ENCODE data around the gene LYPLAL1.

LYPLAL1 gene

DNA sequence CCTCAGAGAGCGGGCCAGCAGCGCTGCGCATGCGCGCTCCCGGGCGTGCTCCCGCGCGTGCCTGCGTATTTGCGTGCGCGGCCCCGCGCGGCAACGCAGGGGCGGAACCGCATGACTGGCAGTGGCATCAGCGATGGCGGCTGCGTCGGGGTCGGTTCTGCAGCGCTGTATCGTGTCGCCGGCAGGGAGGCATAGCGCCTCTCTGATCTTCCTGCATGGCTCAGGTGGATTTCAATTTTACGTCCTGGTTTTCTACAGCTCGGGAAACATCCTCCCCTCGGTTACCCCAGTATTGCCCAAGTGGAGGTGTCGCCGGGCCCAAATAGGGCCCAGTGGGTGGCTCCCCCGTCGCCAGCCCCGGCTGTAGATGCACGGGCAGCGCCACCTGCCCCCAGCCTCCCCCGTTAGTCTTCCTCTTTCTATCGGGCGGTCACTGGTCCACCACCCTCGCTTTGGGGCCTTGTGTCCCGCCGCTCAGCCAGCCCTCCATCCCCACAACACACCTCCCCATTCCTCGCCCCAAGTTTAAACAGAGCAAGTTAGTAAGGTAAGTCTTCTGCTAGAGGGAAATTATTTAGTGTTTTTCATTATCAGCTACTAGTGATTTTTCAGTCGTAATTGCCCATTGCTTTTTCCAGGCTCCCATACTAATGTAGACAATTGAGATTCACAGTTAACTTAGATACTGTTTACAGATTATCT, at the start of gene LYPLAL1:
TSS of gene LYPLAL1 (plus strand) at position 121 of the 702 bp plus-strand sequence. CDS start at position 134, 13 bp downstream.
- DNase-seq (ENCODE audit: low read depth), result peak; percentile 82

DNA sequence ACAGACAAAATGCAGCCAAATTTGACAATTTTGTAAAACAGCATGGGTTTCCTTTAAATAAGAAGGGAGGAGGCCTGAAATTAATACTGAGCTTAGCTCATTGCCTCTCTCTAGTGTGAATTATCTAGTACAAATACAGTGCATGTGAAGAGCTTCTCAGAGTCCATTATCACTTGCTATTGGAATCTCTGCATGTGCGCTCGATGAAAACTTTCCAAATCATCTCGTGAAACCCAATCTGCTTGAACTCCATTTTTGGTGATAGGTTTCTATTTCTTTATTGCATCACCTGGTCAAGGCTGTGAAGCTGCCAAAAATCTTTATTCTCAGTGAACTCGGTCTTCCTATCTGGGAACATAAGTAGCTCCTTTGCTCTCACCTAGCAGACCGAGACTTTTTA, 49.5 kb upstream of the LYPLAL1 start:
- DNase-seq (ENCODE audit: low read depth), result no peak

DNA sequence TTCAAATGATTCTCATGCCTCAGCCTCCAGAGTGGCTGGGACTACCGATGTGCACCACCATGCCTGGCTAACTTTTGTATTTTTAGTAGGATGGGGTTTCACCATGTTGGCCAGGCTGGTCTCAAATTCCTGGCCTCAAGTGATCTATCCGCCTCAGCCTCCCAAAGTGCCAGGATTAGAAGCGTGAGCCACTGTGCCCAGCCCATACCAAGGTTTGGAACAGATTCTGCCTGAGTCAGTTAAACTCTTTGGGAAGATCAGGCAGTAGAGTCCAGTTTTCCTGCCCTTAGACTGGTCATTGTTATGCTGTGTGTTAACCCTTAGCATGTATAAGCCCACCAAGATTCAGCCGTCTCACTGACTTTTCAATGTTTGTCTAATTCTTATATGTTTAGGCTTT, 48.3 kb upstream of the LYPLAL1 start:
- DNase-seq (ENCODE audit: low read depth), result no peak

DNA sequence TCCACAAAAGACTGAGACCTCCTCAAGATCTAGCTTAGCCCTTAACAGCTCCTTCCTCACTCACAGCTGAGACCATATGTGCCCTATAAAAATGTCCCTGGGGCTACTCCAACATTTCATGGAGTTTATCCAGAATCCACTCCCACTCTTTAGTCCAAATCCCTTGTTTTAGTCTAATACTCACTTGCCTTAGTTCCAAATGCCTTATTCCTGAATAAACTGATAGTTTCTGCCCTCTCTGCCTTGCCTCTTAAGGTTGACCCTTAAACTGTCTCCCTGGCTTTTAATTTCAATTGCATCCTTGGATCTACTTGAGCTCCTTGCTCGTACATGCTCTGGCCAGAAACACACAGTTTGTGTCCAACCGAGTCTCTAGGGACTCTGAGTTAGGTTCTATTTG, 47.3 kb upstream of the LYPLAL1 start:
- no peak for DNase-seq (ENCODE audit: low read depth)

DNA sequence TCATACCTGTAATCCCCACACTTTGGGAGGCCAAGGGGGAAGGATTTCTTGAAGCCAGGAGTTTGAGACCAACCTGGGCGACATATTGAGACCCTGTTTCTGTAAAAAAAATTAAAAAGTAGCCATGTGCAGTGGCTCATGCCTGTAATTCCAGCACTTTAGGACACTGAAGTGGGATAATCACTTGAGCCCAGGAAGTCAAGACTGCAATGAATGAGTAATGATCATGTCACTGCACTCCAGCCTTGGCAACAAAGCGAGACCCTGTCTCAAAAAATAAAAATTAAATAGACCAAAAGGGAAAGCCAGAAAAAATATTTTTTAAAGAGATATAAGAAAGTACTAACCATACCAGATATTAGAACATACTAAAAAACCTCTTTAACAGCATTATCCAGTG, 44.7 kb upstream of the LYPLAL1 start:
- no peak for DNase-seq (ENCODE audit: low read depth)

DNA sequence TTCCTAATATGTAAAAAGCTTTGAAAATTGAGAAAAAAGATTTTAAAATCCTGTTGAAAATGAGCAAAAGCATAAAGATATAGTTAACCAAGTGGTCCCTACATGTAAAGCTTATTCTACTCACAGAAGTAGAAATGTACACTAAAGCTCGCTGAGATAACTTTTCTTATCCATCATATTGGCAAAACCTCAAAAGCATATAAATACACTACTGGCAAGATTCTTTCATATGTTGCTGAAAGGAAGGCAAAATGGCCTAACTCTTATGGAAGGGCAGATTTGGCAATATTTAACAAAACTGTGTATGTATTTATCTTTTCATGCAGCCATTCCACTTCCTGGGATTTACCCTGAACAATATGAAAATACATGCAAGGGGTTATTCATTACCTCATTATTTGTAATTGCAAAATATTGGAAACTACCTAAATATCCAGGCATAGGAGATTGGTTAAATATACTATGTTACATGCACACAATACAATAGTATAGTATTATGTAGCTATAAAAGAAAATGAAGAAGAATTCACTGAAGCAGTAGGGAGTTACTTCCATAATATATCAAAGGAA, 43.2 kb upstream of the LYPLAL1 start:
- DNase-seq (ENCODE audit: low read depth), result no peak

DNA sequence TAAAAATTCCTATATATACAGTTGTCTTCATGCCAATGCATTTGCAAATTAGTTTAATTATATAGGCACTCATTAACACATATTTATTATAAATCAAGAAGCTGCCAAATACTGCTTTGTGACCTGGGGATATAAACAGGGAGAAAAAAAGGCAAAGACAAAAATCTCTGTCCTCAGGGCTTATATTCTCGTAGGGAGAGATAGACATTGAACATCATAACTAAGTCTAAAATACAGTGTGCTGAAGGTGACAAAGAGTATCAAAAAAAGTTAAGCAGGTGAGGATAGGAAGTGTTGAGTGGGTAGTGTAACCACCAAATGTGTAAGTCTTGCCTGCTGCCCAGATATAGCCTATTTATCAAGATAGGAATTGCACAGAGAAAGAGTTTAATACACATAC, 40.7 kb upstream of the LYPLAL1 start:
- no peak for DNase-seq (ENCODE audit: low read depth)

DNA sequence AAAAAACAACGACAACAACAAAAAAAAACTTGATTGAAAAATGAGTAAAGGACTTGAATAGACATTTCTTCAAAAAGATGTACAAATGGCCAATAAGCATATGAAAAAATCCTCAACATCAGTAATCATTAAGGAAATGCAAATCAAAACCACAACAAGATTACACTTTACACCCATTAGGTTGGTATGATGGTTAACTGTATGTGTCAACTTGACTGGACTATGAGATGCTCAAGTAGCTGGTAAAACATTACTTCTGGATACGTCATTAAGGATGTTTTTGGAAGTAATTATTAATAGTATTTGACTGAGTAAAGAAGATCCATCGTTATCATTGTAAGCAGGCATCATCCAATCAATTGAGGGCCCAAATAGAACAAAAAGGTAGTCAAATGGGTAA, 34.9 kb upstream of the LYPLAL1 start:
- DNase-seq (ENCODE audit: low read depth), result no peak

DNA sequence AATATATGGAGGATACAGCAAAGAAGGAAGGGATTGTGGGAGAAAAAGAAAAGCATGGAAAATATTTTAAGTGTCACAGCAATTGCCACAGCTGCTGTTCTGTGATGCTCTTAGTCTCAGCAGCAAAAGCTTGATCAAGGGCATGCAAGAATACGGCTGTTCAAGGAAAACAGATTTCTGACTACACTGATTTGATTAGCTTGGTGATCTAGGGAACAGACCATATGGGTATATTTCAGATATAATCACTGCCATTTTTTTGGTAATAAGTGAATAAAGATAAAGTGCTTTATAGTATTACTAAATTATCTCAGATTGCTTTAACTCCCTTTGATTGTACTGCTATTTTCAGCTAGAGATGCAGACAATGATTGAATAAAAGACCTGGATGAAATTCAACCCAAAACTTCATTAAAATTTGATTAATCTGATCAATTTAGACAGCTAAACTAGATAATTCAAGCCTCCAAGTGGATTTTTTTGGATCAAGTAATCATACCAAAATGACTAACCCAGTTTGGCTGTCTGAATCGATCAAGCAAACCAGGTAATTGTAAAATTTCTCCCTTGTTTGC, 33.3 kb upstream of the LYPLAL1 start:
- no peak for DNase-seq (ENCODE audit: low read depth)

DNA sequence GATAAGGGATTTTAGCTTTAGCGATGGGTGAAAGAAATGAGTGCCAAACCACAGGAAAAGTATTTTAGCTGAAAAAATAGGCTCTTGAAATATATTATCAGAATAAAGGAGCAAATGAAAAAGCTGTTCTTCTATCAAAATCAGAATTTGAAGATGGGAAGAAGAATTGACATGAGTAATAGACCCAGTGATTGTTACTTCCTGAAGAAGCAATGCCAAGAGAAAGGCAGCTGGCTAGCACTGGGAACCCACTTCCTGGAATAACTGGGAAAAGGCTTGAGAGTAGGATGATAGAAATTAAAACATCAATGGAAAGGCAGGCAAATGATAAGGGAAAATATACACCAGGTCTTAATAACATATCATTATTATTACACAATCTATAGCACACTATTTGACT, 29.9 kb upstream of the LYPLAL1 start:
- no peak for DNase-seq (ENCODE audit: low read depth)

DNA sequence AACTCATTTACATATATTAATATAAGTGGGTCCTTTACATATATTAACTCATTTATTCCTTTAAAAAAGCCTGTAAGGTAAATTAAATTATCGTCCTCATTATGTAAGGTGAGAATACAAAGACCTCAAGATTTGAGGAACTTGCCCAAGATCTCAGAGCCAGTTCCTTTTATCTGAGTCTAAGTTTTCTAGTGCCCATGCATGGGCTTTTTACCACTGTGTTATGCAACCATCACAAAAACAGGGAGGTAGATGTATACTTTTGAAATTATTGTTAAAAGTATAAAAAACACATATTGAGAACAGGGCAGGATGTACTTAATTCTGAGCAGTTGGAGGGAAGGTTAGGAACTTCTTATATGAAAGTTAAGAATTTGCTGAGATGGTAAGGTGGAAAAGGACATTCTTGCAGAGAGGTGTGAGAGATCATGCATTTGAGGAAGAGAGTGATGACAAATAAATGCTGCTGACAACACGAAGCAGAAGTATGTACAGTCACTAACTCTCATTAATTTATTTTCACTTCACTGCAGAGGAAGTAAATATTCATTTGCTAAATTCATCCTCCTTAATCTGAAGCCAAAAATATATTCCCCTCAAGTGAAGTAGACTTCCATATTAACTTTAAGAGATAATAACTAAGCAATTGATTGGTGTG, 28.9 kb upstream of the LYPLAL1 start:
- DNase-seq (ENCODE audit: low read depth), result no peak

DNA sequence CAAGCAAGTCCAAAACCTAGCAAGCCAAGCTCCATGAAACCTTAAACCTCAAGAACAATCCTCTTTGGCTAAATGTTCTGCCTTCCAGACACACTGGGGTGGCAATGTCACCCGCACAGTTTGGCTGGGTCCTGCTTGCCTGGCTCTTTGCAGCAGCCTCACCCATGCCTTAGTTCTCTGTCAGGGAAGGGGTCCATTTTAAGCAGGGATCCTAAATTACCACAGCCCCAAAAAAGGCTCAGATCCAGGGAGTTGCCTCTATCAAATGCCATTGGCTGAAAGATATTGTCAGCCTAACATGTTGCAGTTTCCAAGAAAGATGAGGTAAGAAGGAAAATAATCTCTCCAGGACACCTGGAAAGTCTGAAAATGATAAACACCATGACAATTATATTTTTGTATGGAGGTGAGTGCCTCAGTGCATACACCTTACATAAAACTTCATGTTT, 26.1 kb upstream of the LYPLAL1 start:
- no peak for DNase-seq (ENCODE audit: low read depth)

DNA sequence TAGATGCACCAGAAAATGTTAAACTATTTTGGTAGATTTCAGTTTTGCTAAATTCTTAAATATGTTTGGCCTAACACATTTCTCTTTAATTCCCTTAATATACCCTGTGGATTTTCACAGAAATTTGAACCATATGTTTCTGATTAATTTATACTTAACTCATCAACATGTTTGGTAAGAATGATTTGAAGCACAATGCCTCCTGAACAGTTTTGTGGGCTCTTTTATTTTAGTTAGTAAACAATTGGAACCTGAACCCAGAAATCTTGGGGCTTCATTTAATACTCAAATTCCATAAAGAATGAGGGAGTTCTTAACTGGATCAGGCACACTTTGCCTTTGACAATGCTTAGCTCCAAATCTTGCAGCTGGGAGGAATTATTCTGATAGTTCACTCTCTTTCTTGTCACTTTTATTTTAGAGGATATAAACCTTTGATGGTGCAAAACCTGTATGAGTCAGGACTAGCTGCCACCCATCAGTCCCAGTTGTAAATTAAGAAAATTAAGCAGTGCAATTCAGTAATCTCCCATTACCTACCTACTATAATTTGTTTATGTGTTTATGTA, 24.6 kb upstream of the LYPLAL1 start:
- DNase-seq (ENCODE audit: low read depth), result no peak

DNA sequence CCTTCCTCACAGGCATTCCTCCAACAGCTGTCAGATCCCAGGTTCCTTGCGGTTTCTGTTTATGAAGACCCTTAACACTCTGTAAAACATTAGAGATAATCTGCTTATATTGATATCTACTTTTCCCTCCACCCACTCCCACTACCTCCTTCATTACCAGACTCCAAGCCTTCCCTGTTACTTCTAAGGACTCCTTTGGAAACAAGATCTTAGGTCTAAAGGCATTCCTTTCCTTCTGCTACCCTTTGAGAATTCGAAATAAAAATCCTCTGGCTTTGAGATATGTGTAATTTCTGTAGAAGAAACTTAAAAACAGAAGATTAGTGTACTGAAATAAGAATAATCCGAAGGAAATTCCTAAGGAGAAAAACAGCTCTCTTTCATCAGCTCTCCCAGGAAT, 23.7 kb upstream of the LYPLAL1 start:
- no peak for DNase-seq (ENCODE audit: low read depth)

DNA sequence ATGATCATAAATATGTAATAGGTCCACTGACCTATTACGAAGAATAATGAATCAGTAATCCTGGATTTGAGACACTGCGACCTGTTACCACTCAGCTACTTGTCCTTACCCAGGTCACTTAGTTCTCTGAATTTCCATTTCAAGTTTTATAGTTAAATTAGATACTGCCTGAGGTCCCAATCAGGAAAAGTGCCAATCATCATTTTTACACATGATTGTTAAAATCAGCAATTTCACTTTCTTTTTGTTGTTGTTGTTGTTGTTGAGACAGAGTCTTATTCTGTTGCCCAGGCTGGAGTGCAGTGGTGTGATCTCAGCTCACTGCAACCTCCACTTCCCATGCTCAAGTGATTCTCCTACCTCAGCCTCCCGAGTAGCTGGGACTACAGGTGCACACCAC, 22.8 kb upstream of the LYPLAL1 start:
- no peak for DNase-seq (ENCODE audit: low read depth)

DNA sequence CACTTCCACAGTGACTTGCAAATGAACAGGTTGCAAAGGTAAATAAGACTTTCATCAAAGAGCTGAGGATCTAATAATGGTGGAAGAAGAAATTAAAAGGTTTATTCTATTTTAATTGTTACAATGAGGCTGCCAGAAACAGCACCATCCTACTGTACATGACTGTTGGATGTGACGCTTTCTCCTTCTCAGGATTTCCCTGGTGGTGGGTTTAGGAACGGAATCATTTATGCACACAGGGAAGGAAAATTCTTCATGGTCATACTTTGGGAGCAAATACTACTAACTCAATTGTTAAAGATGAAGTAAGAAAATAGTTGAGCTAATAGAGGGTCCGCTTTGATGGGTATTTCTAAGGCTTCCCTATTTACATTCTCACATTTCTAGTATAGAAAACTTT, 22.2 kb upstream of the LYPLAL1 start:
- no peak for DNase-seq (ENCODE audit: low read depth)

DNA sequence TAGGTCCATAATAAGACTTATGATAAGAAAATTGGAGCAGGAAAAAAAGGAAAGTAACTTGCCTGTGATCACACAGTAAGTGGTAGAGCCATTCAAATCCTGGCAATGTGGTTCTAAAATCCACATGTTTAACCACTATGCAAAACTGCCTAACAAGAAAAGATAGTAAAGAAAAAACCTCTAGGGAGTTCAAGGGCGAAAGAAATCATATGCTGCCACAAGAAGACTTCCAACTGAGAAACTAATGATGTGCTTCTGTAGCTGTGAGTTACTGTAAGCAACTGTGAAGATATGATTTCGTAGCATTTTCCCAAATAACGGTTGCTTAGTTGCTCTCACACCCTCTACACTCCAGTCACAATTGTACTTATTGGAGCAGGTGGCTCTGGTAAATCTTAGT, 20.9 kb upstream of the LYPLAL1 start:
- DNase-seq (ENCODE audit: low read depth), result no peak

DNA sequence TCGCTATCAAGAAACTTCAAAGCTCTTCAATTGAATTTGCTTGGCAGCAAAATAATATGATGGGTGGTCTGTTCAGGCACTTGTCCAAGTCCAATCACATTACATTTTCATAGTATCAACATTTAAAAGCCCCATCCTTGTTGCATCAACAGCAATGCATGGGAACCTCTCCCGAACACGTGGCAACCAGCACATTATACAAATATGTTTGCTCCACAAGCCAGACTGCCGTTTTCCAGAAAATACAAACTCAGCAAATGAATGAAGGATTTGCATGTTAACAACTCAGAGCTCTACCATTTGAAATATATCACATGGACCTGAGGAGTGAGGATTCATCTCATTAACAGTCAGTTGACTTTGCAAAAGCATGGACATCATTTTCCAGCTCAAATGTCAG, 20.0 kb upstream of the LYPLAL1 start:
- DNase-seq (ENCODE audit: low read depth), result no peak

DNA sequence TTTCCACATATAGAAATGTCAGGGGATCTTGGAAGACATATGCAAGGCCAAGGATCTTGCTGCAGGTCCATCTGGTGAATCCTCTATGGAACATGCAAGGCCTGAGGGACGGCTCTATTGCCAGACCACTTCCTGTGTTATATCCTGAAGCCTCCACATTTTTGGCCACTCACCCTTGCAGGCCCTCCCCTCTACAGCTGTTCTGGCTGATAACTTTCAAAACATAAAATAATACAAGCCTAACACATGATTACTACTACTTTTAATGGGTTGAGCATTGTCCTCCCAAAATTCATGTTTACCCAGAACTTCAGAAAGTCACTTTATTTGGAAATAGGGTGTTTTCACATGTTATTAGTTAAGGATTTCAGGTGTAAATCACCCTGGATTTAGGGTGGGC, 18.5 kb upstream of the LYPLAL1 start:
- no peak for DNase-seq (ENCODE audit: low read depth)

DNA sequence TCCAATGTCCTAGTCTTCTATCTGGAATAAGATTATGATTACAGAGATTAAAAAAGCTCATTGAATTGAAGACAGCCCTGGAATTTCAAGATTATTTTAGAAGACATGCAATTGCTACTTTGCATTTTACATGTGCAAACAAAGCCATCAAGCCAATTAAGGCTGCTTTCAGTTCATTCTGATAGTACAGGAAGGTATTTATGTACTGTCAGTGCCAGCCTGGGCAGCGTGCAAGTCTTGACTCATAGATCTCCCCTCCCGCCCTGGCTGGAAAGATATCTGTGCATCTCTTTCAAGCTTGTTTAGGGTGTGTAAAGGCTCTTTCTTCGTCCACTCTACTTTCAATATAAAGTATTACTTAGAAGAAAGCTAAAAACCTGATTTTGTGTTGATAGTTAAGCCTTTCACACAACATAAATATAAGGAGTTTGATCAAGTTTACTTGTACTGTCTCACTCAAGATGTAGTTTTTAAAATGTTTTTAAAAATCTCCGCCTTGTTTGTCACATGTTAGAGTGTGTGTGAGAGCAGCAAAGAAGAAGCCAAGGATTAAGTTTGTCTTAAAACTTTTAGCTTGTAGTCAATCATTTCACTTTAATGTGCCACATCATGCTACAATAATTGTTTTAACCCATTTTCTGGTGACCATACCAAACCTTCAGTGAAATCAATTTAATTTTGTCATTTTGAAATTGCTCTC, 13.6 kb upstream of the LYPLAL1 start:
- DNase-seq (ENCODE audit: low read depth), result no peak

DNA sequence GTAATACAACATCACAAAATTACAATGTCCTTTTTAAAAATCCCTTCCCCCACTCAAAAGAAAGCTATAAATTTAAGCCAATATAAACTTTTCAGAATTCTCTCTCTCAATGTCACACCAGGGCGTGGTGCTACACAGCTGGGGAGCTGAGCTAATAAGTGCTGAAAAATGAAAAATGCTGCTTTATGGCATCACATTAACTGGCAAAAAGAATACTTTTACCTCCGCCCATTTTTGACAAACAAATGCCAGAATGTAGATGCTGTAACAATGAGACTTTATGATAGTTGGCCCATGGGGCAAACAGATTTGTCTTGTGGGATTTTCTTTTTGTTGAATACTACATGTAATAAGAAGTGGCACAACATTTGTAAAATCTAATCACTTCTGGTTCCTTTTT, 12.7 kb upstream of the LYPLAL1 start:
- DNase-seq (ENCODE audit: low read depth), result no peak

DNA sequence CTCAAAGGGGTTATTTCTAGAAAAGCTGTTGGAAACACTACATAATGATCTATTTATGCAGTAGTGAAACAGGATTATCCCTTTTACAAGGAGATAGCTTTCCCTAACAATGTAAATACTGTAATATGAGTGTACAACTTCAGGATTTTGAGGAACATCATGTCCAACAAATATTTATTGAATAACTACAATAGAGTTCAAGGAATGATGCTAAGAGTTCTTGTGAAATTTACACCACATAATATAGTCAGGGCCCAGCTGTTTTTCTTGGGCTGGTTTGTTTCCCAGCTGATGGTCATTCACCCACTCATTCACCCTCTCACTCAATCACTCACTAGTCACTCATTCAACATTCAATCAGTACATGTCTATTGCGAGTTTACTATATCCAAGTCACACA, 12.3 kb upstream of the LYPLAL1 start:
- DNase-seq (ENCODE audit: low read depth), result no peak
